GM19468 (cell line): ENCODE data around the gene TARBP1.
A peak's percentile ranks its signal among the peaks of the same experiment; 100 is the strongest.

Source experiments
- ATAC-seq: cut with Tn5 transposase; IDR thresholded peaks from one replicate; pipeline ENCODE4 v1.9.1; 2021; ENCODE audit warnings: mild to moderate bottlenecking, moderate library complexity, moderate number of reproducible peaks; ENCODE audit not compliant: unreplicated experiment; ENCODE audit errors: extremely low read depth

The TARBP1 gene

DNA sequence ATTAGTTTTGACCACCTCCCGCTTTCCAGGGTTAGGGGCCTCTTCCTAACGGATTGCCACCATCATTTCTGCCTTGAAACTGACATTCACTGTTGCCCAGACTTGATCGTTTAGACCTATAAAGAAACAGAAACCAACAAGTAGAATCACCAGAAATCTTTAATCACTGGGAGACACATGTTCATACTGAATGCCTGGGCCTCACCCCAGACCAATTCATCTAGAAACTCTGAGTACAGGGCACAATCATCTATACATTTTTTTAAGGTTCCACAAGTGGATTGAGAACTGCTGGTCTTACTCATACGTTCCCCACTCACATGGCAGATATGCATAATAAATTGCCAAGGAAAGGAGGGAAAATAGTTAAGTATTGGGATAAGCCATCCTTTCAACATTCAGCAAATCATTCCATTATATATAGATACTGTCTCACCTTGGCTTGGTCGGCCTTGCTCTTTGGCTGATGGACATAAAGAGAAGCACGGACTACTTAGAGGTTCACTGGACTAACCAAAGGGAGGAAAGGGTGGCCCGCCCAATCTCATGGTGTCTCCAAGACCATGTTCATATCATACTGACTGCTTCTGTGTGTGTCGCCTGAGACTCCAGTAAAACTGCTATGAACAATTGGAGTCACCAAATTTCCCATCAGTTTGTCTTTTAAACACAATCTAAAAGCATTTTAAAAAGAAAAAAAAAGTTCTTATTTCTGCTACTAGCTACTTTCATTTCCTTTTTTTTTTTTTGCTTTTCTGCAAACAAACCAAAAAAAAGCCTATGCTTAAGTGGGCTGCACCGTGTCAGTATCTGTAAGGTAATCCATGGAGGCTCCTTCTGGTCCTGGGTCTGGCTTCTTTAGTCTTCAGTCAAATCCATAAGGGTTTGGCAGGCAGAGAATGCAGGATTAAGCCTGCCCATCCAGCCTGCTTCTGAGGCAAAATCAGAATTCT, 9.4 kb upstream of the TARBP1 start:
- ATAC-seq = no peak

DNA sequence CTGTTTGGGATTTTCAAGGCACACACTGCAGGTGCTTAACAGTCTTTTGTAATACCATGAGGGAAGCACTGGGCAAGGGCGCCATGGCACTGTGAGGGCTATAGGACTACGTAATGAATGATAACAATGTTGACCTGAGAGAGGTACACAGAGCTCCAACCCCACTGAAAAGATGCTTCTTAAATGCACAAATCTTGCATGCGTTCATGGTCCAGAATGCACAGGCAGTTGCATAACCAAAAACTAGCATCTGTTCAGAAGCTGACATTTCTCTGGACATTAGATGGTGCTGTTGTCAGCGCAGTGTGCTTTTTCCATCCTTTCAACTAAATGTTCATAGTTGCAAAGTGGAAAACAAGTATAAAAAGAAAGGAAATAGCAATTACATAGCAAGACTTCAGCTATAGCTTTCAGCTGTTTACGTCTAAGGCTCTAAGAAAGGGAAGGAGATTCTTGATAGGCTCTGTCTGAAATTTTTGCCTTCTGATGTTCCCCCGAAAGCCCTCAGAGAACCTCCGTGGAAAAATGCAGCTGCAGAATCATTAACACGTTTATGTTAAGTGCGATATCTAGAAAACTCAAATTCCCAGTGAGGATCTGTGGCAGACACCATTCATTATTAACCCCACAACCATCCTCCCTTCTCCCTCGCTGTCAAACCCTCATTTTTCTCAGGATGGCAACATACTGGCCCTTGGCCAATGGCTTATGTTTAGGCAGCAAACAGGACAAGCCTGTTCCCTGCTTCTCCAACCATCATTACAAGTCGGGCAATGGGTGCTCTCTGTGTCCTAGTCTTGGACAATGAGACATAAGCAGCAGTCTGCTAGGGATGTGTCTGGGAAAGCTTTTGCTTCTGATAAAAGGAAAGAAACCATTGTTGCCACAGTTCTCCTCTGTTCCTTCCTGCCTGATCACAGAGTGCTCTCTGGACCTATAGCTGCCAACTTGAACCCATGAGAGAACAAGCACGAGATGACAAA, 8.2 kb upstream of the TARBP1 start:
- no peak for ATAC-seq

DNA sequence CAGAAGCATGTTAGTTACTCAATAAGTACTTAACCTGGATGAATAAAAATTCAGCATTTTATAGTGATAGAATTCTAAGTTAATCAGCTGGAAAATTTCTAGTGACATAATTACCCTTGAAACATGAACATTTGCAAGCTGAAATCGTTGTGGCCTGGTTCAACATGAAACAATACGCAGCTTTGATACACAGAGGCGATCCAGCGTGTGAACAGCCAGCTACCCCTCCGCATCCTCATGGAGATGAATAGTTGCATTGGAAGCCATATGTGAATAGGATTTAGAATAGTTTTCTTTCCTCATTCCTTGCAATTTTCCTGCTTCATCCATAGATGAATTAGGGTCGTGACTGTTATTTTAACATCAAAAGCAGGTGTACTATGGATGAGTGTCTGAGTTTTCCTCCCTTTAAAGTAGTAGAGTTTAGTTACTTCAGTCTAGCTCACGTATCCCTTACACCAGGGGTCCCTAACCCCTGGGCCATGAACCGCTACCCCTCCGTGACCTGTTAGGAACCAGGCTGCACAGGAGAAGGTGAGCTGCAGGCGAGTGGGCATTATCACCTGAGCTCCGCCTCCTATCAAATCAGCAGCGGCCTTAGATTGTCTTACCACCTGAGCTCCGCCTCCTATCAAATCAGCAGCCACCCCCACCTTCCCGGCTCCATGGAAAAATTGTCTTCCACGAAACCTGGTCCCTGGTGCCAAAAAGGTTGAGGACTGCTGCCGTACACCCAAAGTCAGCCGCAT, 6.2 kb upstream of the TARBP1 start:
- no peak for ATAC-seq

DNA sequence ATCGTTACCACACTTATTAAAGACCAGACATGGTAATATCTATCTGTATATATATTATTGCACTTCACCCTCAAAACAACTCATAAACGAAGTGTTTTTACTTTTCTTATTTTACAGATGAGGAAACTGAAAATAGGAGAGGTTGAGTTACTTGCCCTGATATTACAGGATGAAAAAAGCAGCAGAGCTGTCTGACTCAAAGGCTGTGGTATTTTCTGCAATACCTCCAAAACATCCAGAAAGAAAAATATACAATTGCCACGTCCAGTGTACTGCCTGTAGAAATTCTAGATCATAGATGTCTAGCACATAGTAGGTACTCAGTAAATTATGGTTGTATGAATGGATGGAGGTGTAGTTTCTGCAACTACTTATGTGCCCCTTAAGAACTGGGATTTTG, 5.2 kb upstream of the TARBP1 start:
- ATAC-seq = no peak

DNA sequence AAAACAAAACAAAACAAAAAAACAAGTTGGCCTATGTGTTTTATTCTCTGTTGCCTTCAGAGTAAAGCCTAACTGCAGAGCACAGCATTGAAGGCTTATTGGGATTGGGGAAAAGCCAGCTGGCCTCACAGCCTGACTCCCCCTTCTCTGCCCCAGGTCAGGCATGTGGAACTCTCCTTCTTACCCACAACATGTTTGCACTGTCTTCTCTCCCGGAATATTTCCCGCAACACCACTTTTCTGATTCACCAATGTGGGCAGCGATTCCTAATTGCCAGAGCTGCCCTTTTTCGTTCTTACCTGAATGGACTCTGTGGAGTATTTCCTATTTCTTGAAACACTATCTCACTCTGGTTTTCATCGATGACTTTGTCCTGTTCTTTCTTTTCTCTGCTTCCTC, 2.8 kb upstream of the TARBP1 start:
- no peak for ATAC-seq

DNA sequence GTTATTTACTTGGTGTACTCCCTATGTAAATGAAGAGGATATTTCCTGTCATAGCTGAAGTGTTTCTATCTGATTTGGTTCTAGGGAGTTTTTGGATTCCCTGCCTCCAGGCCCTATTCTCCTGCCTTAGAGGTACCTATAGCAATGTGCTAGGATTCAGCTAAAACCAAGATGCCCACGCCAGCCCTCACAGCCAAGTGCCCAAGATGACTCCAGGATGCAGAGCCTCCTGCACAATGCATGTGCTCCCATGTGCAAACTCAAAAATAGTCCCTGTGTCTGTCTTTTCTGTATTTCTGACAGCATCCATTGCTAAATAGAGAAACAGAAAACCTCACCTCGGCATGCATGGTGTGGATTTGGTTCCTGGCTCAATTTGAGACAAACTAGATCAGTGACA, 887 bp upstream of the TARBP1 start:
- ATAC-seq = no peak

DNA sequence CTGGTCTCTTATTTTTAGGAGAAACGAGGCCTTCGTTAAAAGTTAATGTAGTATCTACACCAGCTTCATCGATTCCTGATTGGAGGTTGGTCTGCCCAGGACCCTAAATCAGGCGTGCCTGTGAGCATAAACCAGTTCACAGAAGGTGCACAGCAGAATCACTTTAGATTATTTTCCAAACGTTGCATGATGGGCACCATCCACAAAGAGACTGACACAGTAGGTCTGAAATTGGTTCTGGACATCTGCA, 256 bp upstream of the TARBP1 start:
- no peak for ATAC-seq

DNA sequence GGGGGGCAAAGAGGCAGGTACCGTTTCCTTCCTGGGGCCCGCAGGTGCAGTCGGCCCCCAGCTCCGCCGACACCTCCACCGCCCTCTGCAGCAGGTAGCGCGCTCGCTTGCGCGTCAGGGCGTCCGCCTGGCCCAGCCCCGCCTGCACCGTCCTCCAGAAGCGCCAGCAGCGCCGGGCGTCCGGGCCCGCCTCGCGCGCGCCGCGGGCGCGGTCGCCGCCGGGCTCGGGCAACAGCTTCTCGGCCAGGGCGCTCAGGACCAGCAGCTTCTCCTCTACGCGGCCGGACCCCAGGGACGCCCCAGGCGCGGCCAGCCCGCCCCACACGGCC, 863 bp downstream of the TARBP1 start:
- ATAC-seq = peak; percentile 21

DNA sequence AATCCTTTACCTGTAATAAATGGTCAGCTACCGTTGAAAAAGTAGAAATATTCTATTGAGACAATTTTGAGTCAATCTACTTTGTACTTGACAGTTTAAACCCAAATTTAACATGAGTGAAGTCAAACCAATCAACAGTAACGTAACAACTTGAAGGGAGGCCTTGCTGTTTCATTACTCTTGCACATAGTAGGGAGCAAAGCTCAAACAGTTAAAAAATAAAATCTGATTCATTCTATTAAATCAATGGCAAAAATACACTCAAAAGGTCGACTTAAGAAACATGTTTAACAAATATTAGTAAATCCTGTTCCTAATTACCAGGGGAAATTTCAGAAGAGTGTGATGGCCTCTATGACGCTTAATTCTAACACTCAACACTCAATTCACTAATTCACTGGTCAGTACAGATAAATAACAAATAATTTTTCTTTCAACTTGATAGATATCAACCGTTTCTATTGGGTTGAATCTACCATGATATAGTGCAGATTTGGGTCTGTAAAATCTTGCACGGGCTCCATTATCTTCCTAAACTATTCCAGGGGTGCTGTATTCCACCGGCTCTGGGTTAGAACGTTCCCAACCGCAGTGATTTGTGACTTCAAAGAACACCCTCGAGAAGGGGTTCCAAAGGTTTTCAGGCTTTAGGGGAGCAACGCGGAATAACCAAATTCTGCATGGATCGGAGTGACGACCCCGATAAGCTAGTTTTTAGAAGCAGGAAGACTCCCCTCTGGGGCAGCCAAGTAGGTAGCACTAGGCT, 1.4 kb downstream of the TARBP1 start:
- ATAC-seq = no peak

DNA sequence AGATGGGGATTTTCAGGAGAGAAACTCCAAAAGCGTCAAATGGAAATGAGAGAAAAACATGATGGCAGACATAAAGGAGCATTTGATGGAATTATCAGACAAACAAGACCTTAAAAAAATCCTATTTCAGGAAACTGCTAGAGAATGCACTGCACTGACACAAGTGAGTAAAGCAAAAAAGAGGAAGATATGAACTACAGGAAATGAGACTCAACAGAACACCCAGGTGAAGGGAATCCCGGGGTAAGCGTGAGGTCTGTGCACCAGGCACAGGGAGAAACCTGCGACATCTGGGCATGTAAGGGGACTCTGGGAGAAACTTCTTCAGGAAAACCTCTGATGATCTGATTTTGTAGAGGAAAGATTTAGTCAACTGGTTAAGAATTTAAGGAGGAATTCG, 2.8 kb downstream of the TARBP1 start:
- no peak for ATAC-seq

DNA sequence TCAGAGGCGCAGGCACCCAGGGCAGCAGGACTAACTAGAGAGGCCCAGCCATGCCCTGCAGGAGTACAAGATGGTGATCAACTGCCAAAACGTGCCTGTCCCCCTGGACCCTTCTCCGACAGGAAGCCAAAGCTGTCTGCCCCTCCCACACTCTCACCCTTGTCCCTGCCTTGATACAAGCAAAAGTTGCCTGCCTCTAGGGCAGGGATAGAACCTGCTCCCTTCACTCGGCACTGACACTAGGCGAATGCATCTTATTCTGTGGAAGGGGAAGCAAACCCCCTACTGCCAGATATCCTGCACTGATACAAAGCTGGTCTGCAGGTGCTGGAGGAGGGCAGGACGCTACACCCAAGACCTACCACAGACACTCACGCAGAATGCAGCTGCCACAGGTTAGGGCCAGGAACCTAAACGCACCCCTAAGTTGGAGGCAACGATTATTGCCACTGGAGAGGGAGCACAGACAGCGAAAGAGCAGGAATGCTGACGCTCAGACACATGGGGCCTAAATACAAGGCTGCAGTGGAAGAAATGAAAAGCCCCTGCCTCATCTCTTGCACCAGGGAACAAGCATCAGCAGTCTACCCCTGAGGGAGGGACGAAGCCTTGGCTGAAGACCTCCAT, 3.7 kb downstream of the TARBP1 start:
- no peak for ATAC-seq

DNA sequence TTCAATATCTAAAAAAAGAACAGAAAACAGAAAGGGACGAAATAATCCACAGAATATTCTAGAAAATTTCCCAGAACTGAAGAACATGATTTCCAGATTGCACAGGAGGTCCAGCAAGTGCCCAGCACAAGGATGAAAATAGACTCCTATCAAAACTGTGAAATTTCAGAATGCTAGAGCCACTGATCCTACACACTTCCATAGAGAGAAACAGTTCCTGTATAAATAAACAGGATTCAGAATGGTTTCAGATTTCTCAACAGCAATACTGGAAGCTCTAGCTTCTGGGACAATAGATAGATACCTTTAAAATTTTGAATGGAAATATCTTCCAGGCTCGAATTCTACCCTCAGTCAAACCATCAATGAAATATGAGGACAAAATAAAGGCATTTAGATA, 4.6 kb downstream of the TARBP1 start:
- ATAC-seq = no peak

DNA sequence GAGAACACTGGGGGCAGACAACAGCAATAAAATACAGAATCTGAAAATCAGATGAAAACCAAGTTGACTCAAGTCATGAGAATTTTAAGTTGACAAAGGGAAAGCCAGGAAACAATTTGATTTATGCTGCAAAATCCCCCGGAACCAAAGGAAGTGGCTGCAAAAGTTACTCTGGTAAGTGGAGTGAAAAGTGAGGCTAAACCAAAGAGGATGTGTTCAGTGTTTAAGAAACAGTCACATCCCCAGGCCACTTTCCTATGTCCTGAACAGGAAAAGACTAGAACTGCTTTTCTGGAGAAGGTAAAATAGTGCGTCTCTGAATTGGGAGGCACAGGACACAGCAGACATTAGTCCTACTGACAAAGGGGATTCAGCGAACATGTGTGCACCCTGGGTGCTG, 5.9 kb downstream of the TARBP1 start:
- no peak for ATAC-seq

DNA sequence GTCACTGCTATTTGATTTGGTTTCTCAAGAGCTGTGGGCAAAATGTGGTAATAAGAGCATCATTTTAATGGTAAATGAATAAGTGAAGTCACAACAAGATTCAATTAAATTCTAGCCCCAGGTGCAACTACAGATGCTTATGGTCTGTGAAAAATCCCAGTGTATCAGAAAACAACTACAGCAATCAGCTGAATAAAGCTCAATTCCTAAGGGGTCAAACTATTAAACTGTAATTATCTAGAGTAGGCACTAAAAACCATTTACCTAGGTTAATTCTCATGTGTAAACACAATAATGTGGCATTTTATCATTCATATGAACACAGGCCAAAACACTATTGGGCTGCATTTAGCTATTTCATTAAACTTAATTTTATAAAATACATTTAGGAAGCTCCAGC, 9.6 kb downstream of the TARBP1 start:
- ATAC-seq = no peak

DNA sequence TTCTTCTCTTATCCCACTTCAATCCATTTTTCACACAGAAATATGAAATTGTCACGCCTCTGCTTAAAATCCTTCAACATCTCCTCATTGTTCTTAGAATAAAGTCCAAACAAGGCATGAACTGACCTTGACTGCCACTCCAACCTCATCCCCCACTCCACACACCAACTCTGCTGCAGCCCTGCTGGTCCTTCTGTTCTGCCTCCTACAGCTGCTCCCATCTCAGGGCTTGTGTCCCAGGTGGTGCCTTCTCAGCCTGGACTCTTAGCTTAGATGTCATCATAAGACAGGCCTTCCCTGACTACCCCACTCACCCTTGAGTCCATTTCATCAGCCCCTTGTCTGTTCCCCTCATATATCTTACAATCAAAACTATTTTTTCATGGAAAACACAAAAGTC, 10.4 kb downstream of the TARBP1 start:
- no peak for ATAC-seq

DNA sequence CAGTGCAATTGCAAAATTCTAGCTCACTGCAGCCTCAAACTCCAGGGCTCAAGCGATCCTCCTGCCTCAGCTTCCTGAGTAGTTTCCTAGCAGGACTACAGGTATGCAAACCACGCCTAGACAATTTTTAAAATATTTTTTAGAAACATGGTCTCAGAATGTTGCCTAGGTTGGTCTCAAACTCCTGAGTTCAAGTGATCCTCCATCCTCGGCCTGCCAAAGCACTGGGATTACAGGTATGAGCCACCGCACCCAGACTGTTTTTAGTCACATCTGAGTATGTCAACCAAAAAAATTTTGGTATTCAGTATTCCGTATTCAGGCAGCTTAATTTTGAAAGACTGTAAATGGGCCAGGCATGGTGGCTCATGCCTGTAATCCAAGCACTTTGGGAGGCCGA, 11.2 kb downstream of the TARBP1 start:
- ATAC-seq = no peak

DNA sequence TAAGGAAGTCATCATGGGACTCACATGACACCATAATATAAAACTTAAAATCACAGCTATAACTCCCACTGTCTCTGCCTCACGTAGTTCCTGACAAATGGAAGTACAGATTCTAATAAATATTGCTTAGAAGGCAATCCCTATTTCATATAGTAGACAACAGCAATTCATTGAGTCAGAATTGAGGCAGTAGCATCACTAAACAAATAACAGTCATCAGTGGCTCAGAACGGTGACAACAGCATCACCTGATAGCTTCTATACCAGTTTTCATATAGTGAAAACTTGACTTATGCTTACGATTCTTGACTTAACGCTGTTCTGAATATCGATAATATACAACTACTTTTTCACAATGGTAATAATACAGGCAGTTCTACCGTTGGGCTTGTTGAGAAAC, 12.0 kb downstream of the TARBP1 start:
- ATAC-seq = no peak

DNA sequence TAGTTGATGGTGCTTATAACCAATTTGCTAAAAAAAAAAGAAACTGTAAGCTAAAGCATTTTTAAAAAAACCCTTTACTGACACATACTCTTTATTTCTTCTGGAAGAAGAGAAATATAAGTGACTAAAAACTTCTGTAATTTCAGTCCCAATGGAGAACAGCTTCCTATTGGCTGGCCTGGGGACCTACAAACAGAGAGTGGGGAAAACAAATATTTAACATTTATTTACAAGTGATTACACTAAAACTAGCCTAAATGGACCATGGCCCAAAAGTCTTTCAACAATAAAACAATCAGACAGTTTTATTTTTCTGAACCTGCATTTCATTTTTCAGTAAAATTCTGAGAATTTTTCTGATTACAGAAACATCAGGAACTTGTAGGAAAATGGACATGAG, 15.2 kb downstream of the TARBP1 start:
- no peak for ATAC-seq

DNA sequence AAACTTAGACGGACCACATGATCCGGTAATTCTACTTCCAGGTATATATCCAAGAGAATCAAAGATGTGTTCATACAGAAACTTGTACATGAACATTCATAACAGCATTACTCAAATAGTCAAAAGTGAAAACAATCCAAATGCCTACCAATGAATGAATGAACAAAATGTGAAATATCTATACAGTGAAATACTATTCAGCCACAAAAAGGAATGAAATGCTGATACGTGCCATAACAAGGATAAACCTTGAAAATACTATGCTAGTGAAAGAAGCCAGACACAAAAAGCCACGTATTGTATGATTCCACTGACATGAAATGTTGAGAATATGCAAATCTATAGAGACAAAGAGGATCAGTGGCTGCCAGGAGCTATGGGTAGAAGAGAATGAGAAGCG, 18.3 kb downstream of the TARBP1 start:
- ATAC-seq = no peak
